ENCODE results near the gene PCDH9.

GRCh38 chr13:66704110-66704509 lies 526.0 kb downstream of the PCDH9 start:
- no peak for TF ChIP-seq POLR2A (IDR thresholded peaks at IDR 0.05)
- no peak for TF ChIP-seq CTCF (IDR thresholded peaks at IDR 0.05)
